HUES64 (cell line): ENCODE data around the gene OR9Q1.

Experiments
- H3K27ac ChIP-seq: 2 replicates; pipeline ENCODE4 v1.7.0; 2013; ENCODE audit warnings: low read depth, low read length, inconsistent platforms
- H3K27me3 ChIP-seq: 2 replicates; pipeline ENCODE4 v1.6.1; 2013; ENCODE audit warnings: mild to moderate bottlenecking, low read length; ENCODE audit not compliant: insufficient read depth
- H3K36me3 ChIP-seq: 2 replicates; pipeline ENCODE4 v1.6.1; 2013; ENCODE audit warnings: mild to moderate bottlenecking, low read length; ENCODE audit not compliant: insufficient read depth
- H3K4me1 ChIP-seq: 2 replicates; pipeline ENCODE4 v1.6.1; 2013; ENCODE audit warnings: mild to moderate bottlenecking, low read length, moderate library complexity; ENCODE audit not compliant: insufficient read depth
- H3K4me3 ChIP-seq: 2 replicates; pipeline ENCODE4 v1.5.1; 2013; ENCODE audit warnings: mild to moderate bottlenecking, low read length, moderate library complexity
- H3K9ac ChIP-seq: 2 replicates; pipeline ENCODE4 v1.6.1; 2013; ENCODE audit warnings: mild to moderate bottlenecking, low read depth, low read length
- H3K9me3 ChIP-seq: 2 replicates; pipeline ENCODE4 v1.6.1; 2013; ENCODE audit warnings: low read depth, low read length; ENCODE audit not compliant: insufficient read depth
- WGBS: fragments of 150-250, 120-280 bp; methylation state at CpG from one replicate; pipeline ENCODE4 v1.1.7; 2013; ENCODE audit warnings: missing lambda C conversion rate; 5-methylcytosine and 5-hydroxymethylcytosine counted together

The OR9Q1 gene

GRCh38 chr11:58134151-58134550 is 110.5 kb downstream of the OR9Q1 start:
- no peak overlapping the region for H3K4me3 ChIP-seq
- H3K4me1 ChIP-seq = 0 out of 2 replicates have a peak, but pooled peaks cover 6% of the 10 kb centered on the region
- no peaks in the 10 kb centered on the region for H3K9me3 ChIP-seq
- no peak overlapping the region for H3K27ac ChIP-seq
- H3K9ac ChIP-seq = no peak overlapping the region
- no peaks in the 10 kb centered on the region for H3K36me3 ChIP-seq
- H3K27me3 ChIP-seq = no peaks in the 10 kb centered on the region
- 83% methylated on average over 1 of the region's 1 CpG for WGBS

GRCh38 chr11:58135171-58135570 is 111.5 kb downstream of the OR9Q1 start:
- no peak overlapping the region for H3K4me3 ChIP-seq
- no peak overlapping the region for H3K27ac ChIP-seq
- no peaks in the 10 kb centered on the region for H3K27me3 ChIP-seq
- no peak overlapping the region for H3K9ac ChIP-seq
- no peaks in the 10 kb centered on the region for H3K36me3 ChIP-seq
- H3K4me1 ChIP-seq = 0 out of 2 replicates have a peak, but pooled peaks cover 6% of the 10 kb centered on the region
- H3K9me3 ChIP-seq = no peaks in the 10 kb centered on the region
- 83% methylated on average over 1 of the region's 1 CpG for WGBS

GRCh38 chr11:58142761-58143160 is 119.1 kb downstream of the OR9Q1 start:
- Histone ChIP-seq H3K9ac (no peak overlapping the region), H3K4me3 (no peak overlapping the region), H3K27ac (no peak overlapping the region), H3K4me1 (no peaks in the 10 kb centered on the region), H3K27me3 (no peaks in the 10 kb centered on the region), H3K9me3 (no peaks in the 10 kb centered on the region), H3K36me3 (no peaks in the 10 kb centered on the region)
- WGBS = 72% methylated on average over 1 of the region's 1 CpG

- 85% methylated on average over 3 of the region's 3 CpGs for WGBS
- Histone ChIP-seq H3K27ac (no peak overlapping the region), H3K9ac (no peak overlapping the region), H3K36me3 (no peaks in the 10 kb centered on the region), H3K27me3 (no peaks in the 10 kb centered on the region), H3K9me3 (no peaks in the 10 kb centered on the region), H3K4me3 (no peak overlapping the region), H3K4me1 (no peaks in the 10 kb centered on the region)
These were observed 129.1 kb downstream of the OR9Q1 start for GRCh38 chr11:58152781-58153180.

- no peaks in the 10 kb centered on the region for H3K27me3 ChIP-seq
- H3K27ac ChIP-seq = no peak overlapping the region
- no peak overlapping the region for H3K9ac ChIP-seq
- H3K4me3 ChIP-seq = no peak overlapping the region
- no peaks in the 10 kb centered on the region for H3K9me3 ChIP-seq
- peaks cover 5% of the 10 kb centered on the region; the same call in 1 of the 2 replicates for H3K4me1 ChIP-seq
- H3K36me3 ChIP-seq = no peaks in the 10 kb centered on the region
- WGBS = 96% methylated on average over 2 of the region's 4 CpGs
These were observed 140.7 kb downstream of the OR9Q1 start for GRCh38 chr11:58164389-58164788.

- Histone ChIP-seq H3K9me3 (no peaks in the 10 kb centered on the region), H3K36me3 (no peaks in the 10 kb centered on the region), H3K4me1 (peaks cover 5% of the 10 kb centered on the region; the same call in 1 of the 2 replicates), H3K27me3 (no peaks in the 10 kb centered on the region), H3K4me3 (no peak overlapping the region), H3K9ac (no peak overlapping the region), H3K27ac (no peak overlapping the region)
- WGBS = 100% methylated on average over 1 of the region's 1 CpG
These were observed 141.3 kb downstream of the OR9Q1 start for GRCh38 chr11:58164990-58165389.

- Histone ChIP-seq H3K27me3 (no peaks in the 10 kb centered on the region), H3K27ac (no peak overlapping the region), H3K4me3 (no peak overlapping the region), H3K36me3 (no peaks in the 10 kb centered on the region), H3K9me3 (no peaks in the 10 kb centered on the region), H3K9ac (no peak overlapping the region), H3K4me1 (peaks cover 5% of the 10 kb centered on the region; the same call in 1 of the 2 replicates)
- 88% methylated on average over 7 of the region's 7 CpGs for WGBS
These were observed 141.9 kb downstream of the OR9Q1 start for GRCh38 chr11:58165504-58166106.

GRCh38 chr11:58177409-58178054 is 153.9 kb downstream of the OR9Q1 start:
- H3K27ac ChIP-seq = no peak overlapping the region
- H3K9ac ChIP-seq = no peak overlapping the region
- WGBS = 65% methylated on average over 4 of the region's 5 CpGs
- H3K4me1 ChIP-seq = no peaks in the 10 kb centered on the region
- no peaks in the 10 kb centered on the region for H3K27me3 ChIP-seq
- H3K36me3 ChIP-seq = no peaks in the 10 kb centered on the region
- no peak overlapping the region for H3K4me3 ChIP-seq
- H3K9me3 ChIP-seq = no peaks in the 10 kb centered on the region

GRCh38 chr11:58178444-58178843 is 154.8 kb downstream of the OR9Q1 start:
- Histone ChIP-seq H3K9ac (no peak overlapping the region), H3K4me1 (no peaks in the 10 kb centered on the region), H3K27me3 (no peaks in the 10 kb centered on the region), H3K4me3 (no peak overlapping the region), H3K9me3 (no peaks in the 10 kb centered on the region), H3K27ac (no peak overlapping the region), H3K36me3 (no peaks in the 10 kb centered on the region)
- WGBS = 86% methylated on average over 6 of the region's 6 CpGs

GRCh38 chr11:58179648-58180047 is 156.0 kb downstream of the OR9Q1 start:
- no peaks in the 10 kb centered on the region for H3K4me1 ChIP-seq
- 88% methylated on average over 7 of the region's 7 CpGs for WGBS
- no peaks in the 10 kb centered on the region for H3K36me3 ChIP-seq
- H3K27ac ChIP-seq = no peak overlapping the region
- H3K9ac ChIP-seq = no peak overlapping the region
- no peaks in the 10 kb centered on the region for H3K27me3 ChIP-seq
- H3K4me3 ChIP-seq = no peak overlapping the region
- no peaks in the 10 kb centered on the region for H3K9me3 ChIP-seq

GRCh38 chr11:58186938-58187337 is 163.3 kb downstream of the OR9Q1 start:
- no peaks in the 10 kb centered on the region for H3K9me3 ChIP-seq
- no peaks in the 10 kb centered on the region for H3K36me3 ChIP-seq
- 78% methylated on average over 4 of the region's 4 CpGs for WGBS
- H3K4me3 ChIP-seq = no peak overlapping the region
- no peaks in the 10 kb centered on the region for H3K27me3 ChIP-seq
- H3K9ac ChIP-seq = no peak overlapping the region
- H3K4me1 ChIP-seq = no peaks in the 10 kb centered on the region
- no peak overlapping the region for H3K27ac ChIP-seq
